Measurements from ENCODE around the gene ADIPOR1.
"Not testable (repeated sequence)": the region's sequence is repeated elsewhere in the genome, so short reads cannot be mapped to it uniquely, and the experiment has no call there.

Gene ADIPOR1

GRCh38 chr1:202957733-202958543, at the start of gene ADIPOR1:
Gene ADIPOR1 (minus strand): TSS chr1:202958312. CDS start chr1:202951070, 7,242 bp downstream.
- DNase-seq (ENCODE audit: low read depth in 1 of 2, low spot score in 1 of 2), result peak; percentile 87

GRCh38 chr1:203006948-203007871, 49.1 kb upstream of the ADIPOR1 start, which contains the start of gene TMEM183A:
Gene TMEM183A (plus strand): TSS chr1:203007374. CDS start chr1:203007466, 92 bp downstream.
- peak; percentile 83 to 96 for DNase-seq (ENCODE audit: low read depth in 1 of 2, low spot score in 1 of 2)

- not testable (repeated sequence) for DNase-seq (ENCODE audit: low read depth in 1 of 2, low spot score in 1 of 2)
Observed at GRCh38 chr1:203005395-203006142, 47.5 kb upstream of the ADIPOR1 start.

- DNase-seq (ENCODE audit: low read depth in 1 of 2, low spot score in 1 of 2), result no peak
Observed at GRCh38 chr1:203002951-203003350, 44.8 kb upstream of the ADIPOR1 start.

- no peak for DNase-seq (ENCODE audit: low read depth in 1 of 2, low spot score in 1 of 2)
Observed at GRCh38 chr1:203001986-203002385, 43.9 kb upstream of the ADIPOR1 start.

- DNase-seq (ENCODE audit: low read depth in 1 of 2, low spot score in 1 of 2), result no peak
Observed at GRCh38 chr1:203000217-203000944, 42.3 kb upstream of the ADIPOR1 start.

GRCh38 chr1:202998836-202999750, 41.0 kb upstream of the ADIPOR1 start:
- DNase-seq (ENCODE audit: low read depth in 1 of 2, low spot score in 1 of 2), result peak; percentile 18 to 55

- DNase-seq (ENCODE audit: low read depth in 1 of 2, low spot score in 1 of 2), result no peak
Observed at GRCh38 chr1:202994756-202995155, 36.6 kb upstream of the ADIPOR1 start.

- DNase-seq (ENCODE audit: low read depth in 1 of 2, low spot score in 1 of 2), result no peak
Observed at GRCh38 chr1:202991112-202991511, 33.0 kb upstream of the ADIPOR1 start.

- DNase-seq (ENCODE audit: low read depth in 1 of 2, low spot score in 1 of 2), result no peak
Observed at GRCh38 chr1:202989879-202990278, 31.8 kb upstream of the ADIPOR1 start.

GRCh38 chr1:202987922-202988583, 29.9 kb upstream of the ADIPOR1 start:
- no peak for DNase-seq (ENCODE audit: low read depth in 1 of 2, low spot score in 1 of 2)

- no peak for DNase-seq (ENCODE audit: low read depth in 1 of 2, low spot score in 1 of 2)
Observed at GRCh38 chr1:202987255-202987654, 29.1 kb upstream of the ADIPOR1 start.

GRCh38 chr1:202986120-202986519, 28.0 kb upstream of the ADIPOR1 start:
- not testable (repeated sequence) for DNase-seq (ENCODE audit: low read depth in 1 of 2, low spot score in 1 of 2)

GRCh38 chr1:202982715-202983430, 24.8 kb upstream of the ADIPOR1 start:
- DNase-seq (ENCODE audit: low read depth in 1 of 2, low spot score in 1 of 2), result no peak

GRCh38 chr1:202981939-202982338, 23.8 kb upstream of the ADIPOR1 start:
- DNase-seq (ENCODE audit: low read depth in 1 of 2, low spot score in 1 of 2), result no peak

GRCh38 chr1:202979459-202979858, 21.3 kb upstream of the ADIPOR1 start:
- DNase-seq (ENCODE audit: low read depth in 1 of 2, low spot score in 1 of 2), result no peak

- DNase-seq (ENCODE audit: low read depth in 1 of 2, low spot score in 1 of 2), result no peak
Observed at GRCh38 chr1:202976633-202977032, 18.5 kb upstream of the ADIPOR1 start.

- no peak for DNase-seq (ENCODE audit: low read depth in 1 of 2, low spot score in 1 of 2)
Observed at GRCh38 chr1:202974856-202975255, 16.7 kb upstream of the ADIPOR1 start.
